RWPE1 (cell line): Measurements from ENCODE around the gene ATXN10.

ENCODE experiments used
- CTCF ChIA-PET: fragments of 350-600 bp; sonication (Branson Sonifier 250); formaldehyde crosslinking; extraction: SDS; loops from one replicate; lab custom pipeline; 2021; lab: Yijun Ruan, JAX
- POLR2A ChIA-PET: fragments of 400-600 bp; formaldehyde crosslinking; extraction: SDS; loops from one replicate; lab custom pipeline; 2020; ENCODE audit warnings: antibody characterized with exemption; ENCODE audit not compliant: low non-redundant PET; lab: Yijun Ruan, JAX
- DNase-seq: peaks from one replicate; pipeline ENCODE4 v3.0.0; 2012; ENCODE audit warnings: low spot score
- H3K27ac ChIP-seq: fragments of 450-650 bp; 2 replicates; pipeline ENCODE4 v1.5.1; 2017
- CTCF ChIP-seq: fragments of 450-650 bp; conservative IDR thresholded peaks from 2 replicates; pipeline ENCODE4 v1.5.1; 2017; ENCODE audit warnings: low read depth, mild to moderate bottlenecking

The ATXN10 gene

GRCh38 chr22:45846952-45847351, 175.3 kb downstream of the ATXN10 start:
- ChIA-PET POLR2A (no interaction called here), CTCF (no interaction called here)
- no peak overlapping the region for H3K27ac ChIP-seq
- no peak for DNase-seq
- no peak for TF ChIP-seq CTCF

GRCh38 chr22:45848904-45849303, 177.3 kb downstream of the ATXN10 start:
- no peak overlapping the region for H3K27ac ChIP-seq
- no peak for TF ChIP-seq CTCF
- CTCF ChIA-PET: interaction anchor here (0.7 kb wide), 1 partner anchor 15 kb away, joined by 3 read pairs; no protein-coding TSS in a partner anchor
- DNase-seq: no peak
- POLR2A ChIA-PET: no interaction called here

- POLR2A ChIA-PET: no interaction called here
- TF ChIP-seq CTCF: no peak
- no peak overlapping the region for H3K27ac ChIP-seq
- CTCF ChIA-PET: interaction anchor here (1.0 kb wide), 1 partner anchor 11 kb away, joined by 4 read pairs; no protein-coding TSS in a partner anchor
- no peak for DNase-seq
Observed at GRCh38 chr22:45852826-45853225, 181.2 kb downstream of the ATXN10 start.

- no peak for TF ChIP-seq CTCF
- POLR2A ChIA-PET: no interaction called here
- no peak overlapping the region for H3K27ac ChIP-seq
- DNase-seq: no peak
- CTCF ChIA-PET: no interaction called here
Observed at GRCh38 chr22:45855961-45856360, 184.3 kb downstream of the ATXN10 start.

- CTCF ChIA-PET: no interaction called here
- TF ChIP-seq CTCF: no peak
- POLR2A ChIA-PET: no interaction called here
- H3K27ac ChIP-seq: no peak overlapping the region
- no peak for DNase-seq
Observed at GRCh38 chr22:45857519-45857918, 185.9 kb downstream of the ATXN10 start.

GRCh38 chr22:45859231-45860161, 187.9 kb downstream of the ATXN10 start:
- ChIA-PET POLR2A (no interaction called here), CTCF (no interaction called here)
- TF ChIP-seq CTCF: no peak
- H3K27ac ChIP-seq: no peak overlapping the region
- no peak for DNase-seq
